Cerebellar nuclear complex (tissue), 1 donor: ENCODE measurements around the gene PRR12.
A peak's percentile ranks its signal among the peaks of the same experiment; 100 is the strongest.
"Not testable (repeated sequence)": the region's sequence is repeated elsewhere in the genome, so short reads cannot be mapped to it uniquely, and the experiment has no call there.

Experiments
- DNase-seq, 2 experiments: peaks; one replicate each; lab custom pipeline; 2025; lab: John Stamatoyannopoulos, UW

Gene PRR12

GRCh38 chr19:49616532-49616931 is 25.6 kb downstream of the PRR12 start:
- no peak for DNase-seq

- no peak for DNase-seq
These were observed 26.0 kb downstream of the PRR12 start for GRCh38 chr19:49616945-49617344.

GRCh38 chr19:49617860-49618259 is 26.9 kb downstream of the PRR12 start:
- DNase-seq, result not testable (repeated sequence)

GRCh38 chr19:49624967-49625910 is 34.3 kb downstream of the PRR12 start:
- no peak for DNase-seq

- no peak for DNase-seq
These were observed 35.2 kb downstream of the PRR12 start for GRCh38 chr19:49626226-49626625.

- no peak for DNase-seq
These were observed 38.7 kb downstream of the PRR12 start for GRCh38 chr19:49629659-49630058.

- DNase-seq, result no peak
These were observed 40.1 kb downstream of the PRR12 start for GRCh38 chr19:49631014-49631588.

GRCh38 chr19:49631610-49632192 is 40.7 kb downstream of the PRR12 start:
- no peak for DNase-seq

GRCh38 chr19:49632576-49632975 is 41.6 kb downstream of the PRR12 start:
- DNase-seq, result no peak

GRCh38 chr19:49633273-49633672 is 42.3 kb downstream of the PRR12 start:
- DNase-seq, result not testable (repeated sequence)

- DNase-seq, result no peak
These were observed 44.7 kb downstream of the PRR12 start for GRCh38 chr19:49635530-49636232.

- no peak for DNase-seq
These were observed 45.4 kb downstream of the PRR12 start for GRCh38 chr19:49636233-49636932.

- DNase-seq, result no peak
These were observed 47.1 kb downstream of the PRR12 start for GRCh38 chr19:49637821-49638738.

GRCh38 chr19:49639401-49640112 is 48.6 kb downstream of the PRR12 start:
- no peak for DNase-seq

GRCh38 chr19:49640113-49640898 is 49.3 kb downstream of the PRR12 start, which contains the start of gene RRAS:
Gene RRAS (minus strand): TSS chr19:49640143. CDS start chr19:49640098, 45 bp downstream.
- DNase-seq, result peak; percentile 97

- peak; percentile 71 to 94 for DNase-seq
These were observed 50.9 kb downstream of the PRR12 start, which contains the start of gene SCAF1 for GRCh38 chr19:49641688-49642491. Gene SCAF1 (plus strand): TSS chr19:49642209. CDS start chr19:49645027, 2,818 bp downstream.

- no peak for DNase-seq
These were observed 51.6 kb downstream of the PRR12 start for GRCh38 chr19:49642492-49643035.

- no peak for DNase-seq
These were observed 52.5 kb downstream of the PRR12 start for GRCh38 chr19:49643466-49643865.
